Stomach smooth muscle (tissue), 2 donors: ENCODE measurements around the gene PDE4B.

Experiments used
- H3K27ac ChIP-seq: one replicate; pipeline ENCODE4 v1.7.0; 2013; ENCODE audit warnings: mild to moderate bottlenecking, low read length, inconsistent platforms
- H3K27me3 ChIP-seq, 2 donors: one replicate each; pipeline ENCODE4 v1.7.0; 2013; ENCODE audit warnings: low read length in 2 of 2; ENCODE audit not compliant: insufficient read depth in 2 of 2, control insufficient read depth in 1 of 2
- H3K36me3 ChIP-seq, 2 donors: one replicate each; pipeline ENCODE4 v1.7.0; 2013; ENCODE audit warnings: low read length in 2 of 2; ENCODE audit not compliant: control insufficient read depth in 2 of 2, insufficient read depth in 2 of 2
- H3K4me1 ChIP-seq: one replicate; pipeline ENCODE4 v1.7.0; 2013; ENCODE audit warnings: low read length; ENCODE audit not compliant: control insufficient read depth, insufficient read depth
- H3K4me3 ChIP-seq, 2 donors: one replicate each; pipeline ENCODE4 v1.7.0; 2013; ENCODE audit warnings: low read length in 2 of 2
- H3K9ac ChIP-seq, 2 donors: one replicate each; pipeline ENCODE4 v1.7.0; 2013; ENCODE audit warnings: low read length in 2 of 2, mild to moderate bottlenecking in 1 of 2
- H3K9me3 ChIP-seq, 2 donors: one replicate each; pipeline ENCODE4 v1.7.0; 2013; ENCODE audit warnings: low read length in 2 of 2; ENCODE audit not compliant: control insufficient read depth in 2 of 2
- donor health status: healthy.
- donor health status: Pancreatic carcinoma.

Gene PDE4B

GRCh38 chr1:66208632-66209031, 415.9 kb downstream of the PDE4B start:
- Histone ChIP-seq H3K4me3 (no peak overlapping the region), H3K27ac (no peak overlapping the region), H3K9me3 (no peaks in the 10 kb centered on the region), H3K36me3 (no peaks in the 10 kb centered on the region), H3K9ac (no peak overlapping the region), H3K4me1 (peaks cover 5% of the 10 kb centered on the region), H3K27me3 (no peaks in the 10 kb centered on the region)

GRCh38 chr1:66210635-66211244, 418.0 kb downstream of the PDE4B start:
- Histone ChIP-seq H3K9ac (no peak overlapping the region), H3K4me3 (no peak overlapping the region), H3K27ac (no peak overlapping the region), H3K36me3 (no peaks in the 10 kb centered on the region), H3K9me3 (no peaks in the 10 kb centered on the region), H3K4me1 (peaks cover 5% of the 10 kb centered on the region), H3K27me3 (no peaks in the 10 kb centered on the region)

GRCh38 chr1:66211521-66211920, 418.8 kb downstream of the PDE4B start:
- H3K27me3 ChIP-seq = no peaks in the 10 kb centered on the region

GRCh38 chr1:66213491-66213890, 420.8 kb downstream of the PDE4B start:
- H3K4me1 ChIP-seq = no peaks in the 10 kb centered on the region
- H3K4me3 ChIP-seq = no peak overlapping the region
- H3K36me3 ChIP-seq = no peaks in the 10 kb centered on the region
- H3K9me3 ChIP-seq = no peaks in the 10 kb centered on the region
- no peaks in the 10 kb centered on the region for H3K27me3 ChIP-seq
- no peak overlapping the region for H3K9ac ChIP-seq
- H3K27ac ChIP-seq = no peak overlapping the region

More at GRCh38 chr1:66211521-66211920, 418.8 kb downstream of the PDE4B start:
- H3K36me3 ChIP-seq = no peaks in the 10 kb centered on the region
- no peak overlapping the region for H3K27ac ChIP-seq
- no peaks in the 10 kb centered on the region for H3K9me3 ChIP-seq
- no peak overlapping the region for H3K9ac ChIP-seq
- no peak overlapping the region for H3K4me3 ChIP-seq
- peaks cover 4% of the 10 kb centered on the region for H3K4me1 ChIP-seq

GRCh38 chr1:66214901-66215300, 422.2 kb downstream of the PDE4B start:
- Histone ChIP-seq H3K27ac (no peak overlapping the region), H3K4me3 (no peak overlapping the region), H3K36me3 (no peaks in the 10 kb centered on the region), H3K9ac (no peak overlapping the region), H3K9me3 (no peaks in the 10 kb centered on the region), H3K4me1 (no peaks in the 10 kb centered on the region), H3K27me3 (no peaks in the 10 kb centered on the region)

- no peaks in the 10 kb centered on the region for H3K36me3 ChIP-seq
- H3K27ac ChIP-seq = no peak overlapping the region
- H3K4me3 ChIP-seq = no peak overlapping the region
- no peaks in the 10 kb centered on the region for H3K9me3 ChIP-seq
- H3K27me3 ChIP-seq = no peaks in the 10 kb centered on the region
- no peak overlapping the region for H3K9ac ChIP-seq
- no peaks in the 10 kb centered on the region for H3K4me1 ChIP-seq
Measured at GRCh38 chr1:66217021-66217420, 424.3 kb downstream of the PDE4B start.

- Histone ChIP-seq H3K9me3 (no peaks in the 10 kb centered on the region), H3K27me3 (no peaks in the 10 kb centered on the region), H3K27ac (no peak overlapping the region), H3K4me3 (no peak overlapping the region), H3K4me1 (no peaks in the 10 kb centered on the region), H3K36me3 (no peaks in the 10 kb centered on the region), H3K9ac (no peak overlapping the region)
Measured at GRCh38 chr1:66217561-66217960, 424.9 kb downstream of the PDE4B start.

- Histone ChIP-seq H3K27ac (no peak overlapping the region), H3K9me3 (no peaks in the 10 kb centered on the region), H3K9ac (no peak overlapping the region), H3K36me3 (no peaks in the 10 kb centered on the region), H3K4me1 (no peaks in the 10 kb centered on the region), H3K4me3 (no peak overlapping the region), H3K27me3 (no peaks in the 10 kb centered on the region)
Measured at GRCh38 chr1:66220477-66220876, 427.8 kb downstream of the PDE4B start.

GRCh38 chr1:66223681-66224080, 431.0 kb downstream of the PDE4B start:
- Histone ChIP-seq H3K4me3 (no peak overlapping the region), H3K9me3 (no peaks in the 10 kb centered on the region), H3K9ac (no peak overlapping the region), H3K27me3 (no peaks in the 10 kb centered on the region), H3K36me3 (no peaks in the 10 kb centered on the region), H3K4me1 (no peaks in the 10 kb centered on the region), H3K27ac (no peak overlapping the region)

GRCh38 chr1:66226985-66227384, 434.3 kb downstream of the PDE4B start:
- Histone ChIP-seq H3K9ac (no peak overlapping the region), H3K4me1 (no peaks in the 10 kb centered on the region), H3K27me3 (no peaks in the 10 kb centered on the region), H3K27ac (no peak overlapping the region), H3K4me3 (no peak overlapping the region), H3K36me3 (no peaks in the 10 kb centered on the region), H3K9me3 (no peaks in the 10 kb centered on the region)

GRCh38 chr1:66227966-66228365, 435.3 kb downstream of the PDE4B start:
- H3K36me3 ChIP-seq = no peaks in the 10 kb centered on the region
- H3K9ac ChIP-seq = no peak overlapping the region
- H3K4me1 ChIP-seq = no peaks in the 10 kb centered on the region
- H3K4me3 ChIP-seq = no peak overlapping the region
- no peaks in the 10 kb centered on the region for H3K9me3 ChIP-seq
- no peaks in the 10 kb centered on the region for H3K27me3 ChIP-seq
- H3K27ac ChIP-seq = no peak overlapping the region
